ENCODE measurements around the gene ARL6IP5.

DNA sequence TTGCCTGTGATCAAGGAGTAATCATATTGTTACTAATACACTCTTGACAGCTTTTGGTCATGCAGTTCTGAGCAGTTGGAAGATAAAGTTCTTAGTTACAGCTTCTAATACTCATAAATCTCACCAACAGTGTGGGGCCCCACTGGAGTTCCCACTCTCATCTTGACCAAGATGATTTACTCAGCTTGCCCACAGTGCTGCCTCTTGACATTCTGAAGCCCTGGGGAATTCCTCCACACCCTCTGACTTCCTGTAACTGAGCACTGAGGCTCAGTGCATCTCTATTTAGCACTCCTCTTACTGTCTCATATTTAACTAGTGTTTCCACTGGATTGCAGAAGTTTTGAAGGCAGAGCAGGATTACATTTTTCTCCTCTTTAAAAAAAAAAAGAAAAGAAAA lies 1.9 kb upstream of the ARL6IP5 start:
- TF ChIP-seq CTCF (conservative IDR thresholded peaks at IDR 0.05) = no peak
- no peak for TF ChIP-seq ZFX (IDR thresholded peaks at IDR 0.05)
